Activated CD4-positive, alpha-beta T cell treated with anti-CD3 and anti-CD28 coated beads, Interleukin-2, Interleukin-4, amounts not matched to agents 100 ng/mL and 50 ng/mL, durations not matched to agents 16 hours and 8 hours (primary cell): ENCODE data around the gene YOD1.
"Not testable (repeated sequence)": the region's sequence is repeated elsewhere in the genome, so short reads cannot be mapped to it uniquely, and the experiment has no call there.

ENCODE experiments used
- DNase-seq: peaks from one replicate; pipeline ENCODE4 v3.0.0-alpha.2; 2020; ENCODE audit warnings: low spot score

Gene YOD1

GRCh38 chr1:207049054-207049453 lies 2.0 kb downstream of the YOD1 start:
- DNase-seq, result no peak

- DNase-seq, result no peak
These were observed 3.0 kb downstream of the YOD1 start for GRCh38 chr1:207048041-207048440.

GRCh38 chr1:207047505-207047904 lies 3.5 kb downstream of the YOD1 start:
- no peak for DNase-seq

- no peak for DNase-seq
These were observed 5.6 kb downstream of the YOD1 start for GRCh38 chr1:207045453-207045852.

- DNase-seq, result not testable (repeated sequence)
These were observed 9.6 kb downstream of the YOD1 start for GRCh38 chr1:207041397-207041796.

- DNase-seq, result no peak
These were observed 10.9 kb downstream of the YOD1 start for GRCh38 chr1:207040181-207040533.

- no peak for DNase-seq
These were observed 11.4 kb downstream of the YOD1 start for GRCh38 chr1:207039380-207040180.

GRCh38 chr1:207036865-207037264 lies 14.1 kb downstream of the YOD1 start:
- no peak for DNase-seq

GRCh38 chr1:207035877-207036551 lies 15.0 kb downstream of the YOD1 start:
- no peak for DNase-seq

GRCh38 chr1:207034998-207035397 lies 16.0 kb downstream of the YOD1 start:
- DNase-seq, result no peak

- DNase-seq, result no peak
These were observed 16.8 kb downstream of the YOD1 start for GRCh38 chr1:207034208-207034607.

GRCh38 chr1:207033302-207033701 lies 17.7 kb downstream of the YOD1 start:
- DNase-seq, result no peak

- no peak for DNase-seq
These were observed 18.4 kb downstream of the YOD1 start, which contains the start of gene C1orf116 for GRCh38 chr1:207032528-207033017. Gene C1orf116, minus strand, starts transcription at chr1:207032756. Its CDS starts 5,158 bp downstream, at chr1:207027598.

- DNase-seq, result no peak
These were observed 19.3 kb downstream of the YOD1 start for GRCh38 chr1:207031632-207032264.

GRCh38 chr1:207031016-207031415 lies 20.0 kb downstream of the YOD1 start:
- no peak for DNase-seq

- no peak for DNase-seq
These were observed 20.4 kb downstream of the YOD1 start for GRCh38 chr1:207030522-207031009.

- no peak for DNase-seq
These were observed 21.1 kb downstream of the YOD1 start for GRCh38 chr1:207029701-207030521.

GRCh38 chr1:207028884-207029650 lies 21.9 kb downstream of the YOD1 start:
- no peak for DNase-seq

GRCh38 chr1:207027921-207028320 lies 23.1 kb downstream of the YOD1 start:
- no peak for DNase-seq

- DNase-seq, result no peak
These were observed 23.7 kb downstream of the YOD1 start for GRCh38 chr1:207027206-207027777.

GRCh38 chr1:207026104-207026534 lies 24.9 kb downstream of the YOD1 start:
- no peak for DNase-seq
